Activated naive CD8-positive, alpha-beta T cell treated with anti-CD3 and anti-CD28 coated beads, Interleukin-2, amount 50 U/mL, for 24 hours (primary cell): ENCODE results near the gene ARHGAP31.
"Not testable (repeated sequence)": the region's sequence is repeated elsewhere in the genome, so short reads cannot be mapped to it uniquely, and the experiment has no call there.

ENCODE experiments used
- ATAC-seq: fragments of 150-1000 bp; cut with Tn5 transposase; one replicate; pipeline ENCODE4 v1.10.0; 2021
- DNase-seq: peaks from one replicate; pipeline ENCODE4 v3.0.0; 2021
- H3K27ac Mint-ChIP-seq: one replicate; pipeline ENCODE4 v1.8.0; 2021; ENCODE audit warnings: mild to moderate bottlenecking, mixed read lengths
- H3K27me3 Mint-ChIP-seq: one replicate; pipeline ENCODE4 v1.8.0; 2021; ENCODE audit warnings: mixed read lengths
- H3K36me3 Mint-ChIP-seq: one replicate; pipeline ENCODE4 v1.8.0; 2021; ENCODE audit warnings: low read depth, mixed read lengths
- H3K4me1 Mint-ChIP-seq: one replicate; pipeline ENCODE4 v1.8.0; 2021; ENCODE audit warnings: mixed read lengths
- H3K4me3 Mint-ChIP-seq: one replicate; pipeline ENCODE4 v1.8.0; 2021; ENCODE audit warnings: mild to moderate bottlenecking, moderate library complexity, mixed read lengths
- H3K9me3 Mint-ChIP-seq: one replicate; pipeline ENCODE4 v1.8.0; 2021; ENCODE audit warnings: mixed read lengths

ARHGAP31 gene

DNA sequence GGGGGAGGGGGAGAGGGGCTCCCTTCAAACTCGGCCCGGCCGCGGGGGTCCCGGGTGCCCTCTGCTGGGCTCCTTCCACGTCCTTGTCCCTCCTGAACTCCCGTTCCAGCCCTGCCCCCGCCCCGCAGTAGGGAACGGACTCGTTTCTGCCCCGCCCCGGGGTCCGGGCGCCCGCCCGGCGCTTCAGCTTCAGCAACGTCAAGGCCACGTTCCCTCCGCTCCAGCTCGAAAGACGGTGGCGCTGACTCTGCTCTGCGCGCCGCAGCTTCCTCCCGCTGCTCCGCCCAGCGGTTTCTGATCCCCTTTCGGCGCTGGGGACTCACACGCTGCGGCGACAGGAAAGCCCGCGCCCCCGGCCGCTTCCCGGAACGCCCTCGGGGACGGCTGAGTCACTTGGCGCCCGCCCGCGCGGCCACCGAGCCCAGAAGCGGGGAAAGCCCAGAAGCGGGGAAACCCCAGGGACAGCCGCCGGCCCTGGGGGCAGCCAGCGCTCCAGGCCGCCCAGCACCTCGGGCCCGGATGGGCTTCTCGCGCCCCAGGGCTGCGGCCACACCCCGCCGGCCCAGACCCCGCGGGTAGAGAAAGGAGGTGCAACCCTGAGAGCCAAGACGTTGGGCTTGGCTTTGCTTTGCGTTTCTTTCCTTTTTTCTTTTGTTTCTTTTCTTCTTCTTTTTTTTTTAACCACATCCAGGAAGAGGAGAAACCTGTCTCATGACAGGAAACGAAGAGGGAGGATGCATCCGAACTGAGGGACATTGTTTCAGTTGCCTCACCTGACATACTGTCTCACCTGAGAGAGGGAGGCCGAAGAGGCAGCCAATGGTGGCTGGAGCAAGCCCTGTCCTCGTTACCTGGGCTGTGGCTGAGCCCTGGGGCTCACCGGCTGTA is 28.9 kb downstream of the ARHGAP31 start:
- ATAC-seq (peak; percentile 95), DNase-seq (peak; percentile 95)
- H3K36me3 Mint-ChIP-seq: peaks cover 19% of the 10 kb centered on the region
- H3K9me3 Mint-ChIP-seq: no peaks in the 10 kb centered on the region
- H3K4me1 Mint-ChIP-seq: peaks cover 50% of the 10 kb centered on the region
- H3K27me3 Mint-ChIP-seq: no peaks in the 10 kb centered on the region
- peak overlapping the region; percentile 95 for H3K27ac Mint-ChIP-seq
- H3K4me3 Mint-ChIP-seq: peak overlapping the region; percentile 86

DNA sequence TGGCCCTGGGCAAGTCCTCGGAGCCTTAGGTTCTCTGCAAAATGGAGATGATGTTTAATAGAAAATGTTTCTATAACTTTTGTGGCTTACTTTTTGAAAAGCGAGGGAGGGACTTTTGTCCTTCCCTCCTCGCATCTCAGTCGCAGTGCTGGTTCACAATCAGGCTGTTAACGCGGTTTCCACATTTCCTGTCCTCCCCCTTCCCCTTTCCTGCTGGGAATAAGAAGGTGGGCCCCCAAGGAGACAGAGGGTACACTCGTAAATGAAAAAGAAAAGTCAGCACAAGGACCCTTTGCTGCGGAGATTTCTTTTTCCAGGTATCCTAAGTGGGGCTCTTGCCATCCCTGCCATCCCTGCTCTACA is 29.5 kb downstream of the ARHGAP31 start:
- Mint-ChIP-seq H3K4me1 (peaks cover 50% of the 10 kb centered on the region), H3K36me3 (peaks cover 19% of the 10 kb centered on the region), H3K9me3 (no peaks in the 10 kb centered on the region), H3K27me3 (no peaks in the 10 kb centered on the region), H3K4me3 (peak overlapping the region; percentile 86), H3K27ac (peak overlapping the region; percentile 95)
- DNase-seq (no peak), ATAC-seq (no peak)

DNA sequence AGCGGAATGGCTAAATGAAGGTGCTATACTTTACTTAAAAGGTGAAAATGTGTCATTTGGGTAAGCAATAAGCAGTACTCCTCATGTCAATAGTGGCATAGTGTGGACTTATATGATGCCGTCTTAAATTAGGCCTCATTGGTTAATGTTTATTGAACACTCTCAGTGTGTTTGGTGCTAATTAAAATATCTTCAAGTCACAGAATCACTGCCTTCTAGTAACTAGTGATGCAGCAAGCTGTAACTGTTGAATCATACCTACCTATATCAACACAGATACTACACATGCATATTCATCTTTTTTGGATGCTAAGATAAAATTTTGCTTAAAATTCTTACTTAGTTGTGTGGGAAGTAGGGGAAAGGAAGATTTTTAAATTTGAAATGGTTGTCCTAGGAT is 30.7 kb downstream of the ARHGAP31 start:
- no peaks in the 10 kb centered on the region for H3K9me3 Mint-ChIP-seq
- no peak overlapping the region for H3K27ac Mint-ChIP-seq
- peaks cover 20% of the 10 kb centered on the region for H3K36me3 Mint-ChIP-seq
- DNase-seq (no peak), ATAC-seq (no peak)
- no peak overlapping the region for H3K4me3 Mint-ChIP-seq
- H3K4me1 Mint-ChIP-seq: peaks cover 43% of the 10 kb centered on the region
- no peaks in the 10 kb centered on the region for H3K27me3 Mint-ChIP-seq

DNA sequence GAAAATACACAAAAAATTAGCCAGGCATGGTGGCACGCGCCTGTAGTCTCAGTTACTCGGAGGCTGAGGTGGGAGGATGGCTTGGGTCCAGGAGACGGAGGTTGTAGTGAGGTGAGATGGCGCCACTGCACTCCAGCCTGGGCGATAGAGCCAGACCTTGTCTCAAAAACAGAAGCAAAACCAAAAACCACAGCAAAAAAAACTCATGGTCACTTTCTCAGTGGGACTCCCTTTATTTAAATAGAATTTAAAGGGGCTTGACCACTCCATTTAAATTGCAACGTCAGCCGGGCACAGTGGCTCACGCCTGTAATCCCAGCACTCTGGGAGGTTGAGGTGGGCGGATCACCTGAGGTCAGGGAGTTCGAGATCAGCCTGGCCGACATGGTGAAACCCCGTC is 32.8 kb downstream of the ARHGAP31 start:
- DNase-seq (no peak), ATAC-seq (no peak)
- H3K9me3 Mint-ChIP-seq: no peaks in the 10 kb centered on the region
- peaks cover 11% of the 10 kb centered on the region for H3K36me3 Mint-ChIP-seq
- H3K4me3 Mint-ChIP-seq: no peak overlapping the region
- peaks cover 27% of the 10 kb centered on the region for H3K4me1 Mint-ChIP-seq
- no peaks in the 10 kb centered on the region for H3K27me3 Mint-ChIP-seq
- no peak overlapping the region for H3K27ac Mint-ChIP-seq

DNA sequence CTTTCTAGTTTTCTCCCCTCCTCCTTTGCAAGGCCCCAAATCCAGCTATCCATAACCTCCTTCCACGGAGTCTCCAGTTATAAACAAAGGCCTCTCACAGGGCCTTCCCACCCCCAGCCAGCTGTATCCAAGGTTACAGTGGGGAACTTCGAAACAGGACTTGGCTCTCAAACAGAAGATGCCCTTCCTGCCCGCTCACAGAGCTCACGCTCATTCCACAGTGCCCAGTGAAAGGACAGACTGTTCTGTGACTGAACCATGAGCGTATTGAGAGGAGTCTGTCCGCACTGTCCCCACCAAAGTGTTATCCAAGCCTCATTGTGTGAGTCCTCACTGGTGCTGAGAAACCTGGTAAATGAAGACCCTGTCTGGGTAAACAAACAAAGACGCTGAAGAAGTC is 35.4 kb downstream of the ARHGAP31 start:
- H3K4me1 Mint-ChIP-seq: peaks cover 11% of the 10 kb centered on the region
- ATAC-seq: no peak
- DNase-seq: no peak
- H3K4me3 Mint-ChIP-seq: no peak overlapping the region
- no peaks in the 10 kb centered on the region for H3K27me3 Mint-ChIP-seq
- H3K9me3 Mint-ChIP-seq: no peaks in the 10 kb centered on the region
- no peak overlapping the region for H3K27ac Mint-ChIP-seq
- H3K36me3 Mint-ChIP-seq: peaks cover 6% of the 10 kb centered on the region

DNA sequence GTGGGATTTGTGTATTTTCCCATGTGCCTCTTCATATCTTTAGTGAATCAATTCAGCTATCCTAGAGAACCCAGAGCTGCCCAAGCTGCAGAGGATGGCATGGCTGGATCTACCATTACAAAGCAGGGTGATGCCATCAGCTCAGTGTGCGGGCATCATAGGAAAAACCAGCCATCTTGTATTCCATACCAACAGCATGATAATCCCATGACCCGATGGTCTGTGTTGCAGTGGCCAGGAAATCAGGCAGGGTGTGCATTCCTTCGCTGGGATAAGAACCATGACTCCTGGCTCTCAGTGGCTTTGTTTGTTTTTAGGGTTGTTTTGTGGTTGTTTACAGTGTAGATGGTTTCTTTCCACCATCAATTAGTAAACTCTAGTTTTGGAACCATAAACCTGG is 36.0 kb downstream of the ARHGAP31 start:
- DNase-seq (no peak), ATAC-seq (peak; percentile 28)
- Mint-ChIP-seq H3K27ac (no peak overlapping the region), H3K27me3 (no peaks in the 10 kb centered on the region), H3K9me3 (no peaks in the 10 kb centered on the region), H3K4me1 (peaks cover 6% of the 10 kb centered on the region), H3K4me3 (no peak overlapping the region), H3K36me3 (peaks cover 8% of the 10 kb centered on the region)

DNA sequence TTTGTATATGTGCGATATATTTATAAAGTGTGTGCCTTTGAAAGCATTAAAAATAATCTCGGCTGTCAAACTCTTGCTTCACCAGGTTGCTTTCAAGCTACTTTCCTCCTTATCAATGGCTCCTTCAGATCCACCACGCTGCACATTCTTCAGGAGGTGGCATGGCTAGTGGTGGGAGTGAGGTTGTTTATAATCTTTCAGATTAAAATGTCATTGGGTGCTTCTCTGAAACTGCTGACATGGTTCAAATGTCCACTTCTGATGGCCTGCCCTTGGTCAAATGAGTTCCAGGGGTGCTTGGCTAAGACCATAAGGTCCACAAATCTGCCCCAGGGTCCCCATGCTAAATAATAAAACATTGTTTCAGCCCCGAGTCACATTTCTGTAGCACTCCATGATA is 36.7 kb downstream of the ARHGAP31 start:
- peaks cover 6% of the 10 kb centered on the region for H3K4me1 Mint-ChIP-seq
- DNase-seq (no peak), ATAC-seq (no peak)
- H3K9me3 Mint-ChIP-seq: no peaks in the 10 kb centered on the region
- no peak overlapping the region for H3K4me3 Mint-ChIP-seq
- H3K27me3 Mint-ChIP-seq: no peaks in the 10 kb centered on the region
- peaks cover 13% of the 10 kb centered on the region for H3K36me3 Mint-ChIP-seq
- no peak overlapping the region for H3K27ac Mint-ChIP-seq

DNA sequence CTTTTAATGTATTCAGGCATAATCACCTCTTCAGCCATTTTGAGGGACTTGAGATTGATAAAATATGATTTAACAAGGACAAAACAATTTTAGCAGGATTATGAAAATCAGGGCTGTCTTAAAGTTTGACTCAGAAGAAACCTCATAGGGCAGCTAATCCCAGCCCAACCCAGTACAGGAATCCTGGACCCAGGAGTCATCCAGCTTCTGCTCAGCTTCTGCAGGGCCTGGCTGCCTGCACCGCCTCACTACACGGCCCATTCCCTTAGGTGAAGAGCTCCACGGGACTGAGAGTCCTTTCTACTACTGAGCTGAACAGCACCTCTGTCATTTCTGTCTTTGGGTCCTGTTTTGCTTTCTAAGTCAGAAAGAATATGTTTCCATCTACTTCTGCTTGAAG is 37.5 kb downstream of the ARHGAP31 start:
- Mint-ChIP-seq H3K4me3 (no peak overlapping the region), H3K36me3 (peaks cover 15% of the 10 kb centered on the region), H3K4me1 (peaks cover 4% of the 10 kb centered on the region), H3K27me3 (no peaks in the 10 kb centered on the region), H3K9me3 (no peaks in the 10 kb centered on the region), H3K27ac (no peak overlapping the region)
- ATAC-seq (no peak), DNase-seq (no peak)

DNA sequence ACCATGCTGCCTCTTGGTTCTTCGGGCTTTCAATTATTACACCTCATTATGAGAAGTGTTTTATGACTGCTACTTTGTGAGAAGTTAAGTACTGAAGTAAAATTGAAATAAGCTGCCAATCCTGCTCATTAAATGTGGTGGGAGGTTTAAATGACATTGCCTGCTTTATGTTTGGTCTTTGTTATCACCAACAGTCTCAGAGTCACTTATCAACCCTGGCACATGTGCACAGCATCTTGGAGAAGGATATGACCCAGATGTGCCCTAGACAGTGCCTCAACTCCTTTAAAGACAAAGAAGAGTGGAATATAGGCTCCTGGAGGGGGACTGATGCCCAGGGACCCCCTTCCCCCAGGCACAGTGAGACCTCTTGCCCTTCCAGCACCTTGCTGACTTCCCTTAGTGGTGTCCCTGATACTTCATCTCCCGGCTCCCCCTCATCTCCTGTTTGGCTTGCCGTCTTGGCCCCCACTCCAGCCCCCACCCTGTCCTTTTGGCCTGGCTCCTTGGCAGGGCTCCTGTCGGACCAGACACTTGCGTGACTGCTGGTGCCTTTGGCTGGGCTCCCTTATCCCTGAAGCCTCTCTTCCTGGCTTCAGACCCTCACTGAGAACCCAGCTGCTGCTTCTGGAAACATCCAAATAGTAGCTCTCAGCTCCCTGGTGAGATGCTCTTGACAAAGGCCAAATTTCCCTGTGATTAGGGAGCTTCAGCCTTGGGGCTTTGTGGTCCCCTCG is 39.8 kb downstream of the ARHGAP31 start:
- Mint-ChIP-seq H3K4me3 (no peak overlapping the region), H3K27me3 (no peaks in the 10 kb centered on the region), H3K27ac (no peak overlapping the region), H3K4me1 (no peaks in the 10 kb centered on the region), H3K36me3 (peaks cover 21% of the 10 kb centered on the region), H3K9me3 (peaks cover 4% of the 10 kb centered on the region)
- no peak for DNase-seq
- ATAC-seq: no peak

DNA sequence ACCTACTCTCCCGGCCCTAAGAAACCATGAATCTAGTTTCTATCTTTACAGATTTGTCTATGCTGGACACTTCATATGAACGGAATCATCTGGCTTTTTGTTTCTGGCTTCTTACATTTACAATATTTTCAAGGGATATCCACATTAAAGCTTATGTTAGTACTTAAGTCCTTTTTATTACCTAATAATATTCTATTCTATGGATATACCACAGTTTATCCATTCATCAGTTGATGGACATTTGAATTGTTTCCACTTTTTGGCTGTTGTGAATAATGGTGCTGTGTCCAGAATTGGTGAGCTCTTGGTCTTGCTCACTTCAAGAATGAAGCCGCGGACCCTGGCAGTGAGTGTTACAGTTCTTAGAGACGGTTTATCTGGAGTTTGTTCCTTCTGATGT is 42.6 kb downstream of the ARHGAP31 start:
- DNase-seq (no peak), ATAC-seq (no peak)
- H3K27me3 Mint-ChIP-seq: no peaks in the 10 kb centered on the region
- peaks cover 21% of the 10 kb centered on the region for H3K36me3 Mint-ChIP-seq
- no peak overlapping the region for H3K4me3 Mint-ChIP-seq
- H3K4me1 Mint-ChIP-seq: no peaks in the 10 kb centered on the region
- no peak overlapping the region for H3K27ac Mint-ChIP-seq
- H3K9me3 Mint-ChIP-seq: peaks cover 4% of the 10 kb centered on the region

DNA sequence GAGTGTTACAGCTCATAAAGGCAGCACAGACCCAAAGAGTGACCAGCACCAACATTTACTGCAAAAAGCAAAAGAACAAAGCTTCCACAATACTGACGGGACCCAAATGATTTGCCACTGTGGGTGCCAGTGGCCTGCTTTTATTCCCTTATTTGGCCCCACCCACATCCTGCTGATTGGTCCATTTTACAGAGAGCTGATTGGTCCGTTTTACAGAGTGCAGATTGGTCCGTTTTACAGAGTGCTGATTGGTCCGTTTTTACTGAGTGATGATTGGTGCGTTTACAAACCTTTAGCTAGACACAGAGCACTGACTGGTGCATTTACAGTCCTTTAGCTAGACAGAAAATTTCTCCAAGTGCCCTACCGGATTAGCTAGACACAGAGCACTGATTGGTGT is 43.2 kb downstream of the ARHGAP31 start:
- H3K27me3 Mint-ChIP-seq, H3K4me1 Mint-ChIP-seq, DNase-seq, H3K9me3 Mint-ChIP-seq, ATAC-seq, H3K4me3 Mint-ChIP-seq, H3K27ac Mint-ChIP-seq: not testable (repeated sequence)
- peaks cover 22% of the 10 kb centered on the region for H3K36me3 Mint-ChIP-seq

DNA sequence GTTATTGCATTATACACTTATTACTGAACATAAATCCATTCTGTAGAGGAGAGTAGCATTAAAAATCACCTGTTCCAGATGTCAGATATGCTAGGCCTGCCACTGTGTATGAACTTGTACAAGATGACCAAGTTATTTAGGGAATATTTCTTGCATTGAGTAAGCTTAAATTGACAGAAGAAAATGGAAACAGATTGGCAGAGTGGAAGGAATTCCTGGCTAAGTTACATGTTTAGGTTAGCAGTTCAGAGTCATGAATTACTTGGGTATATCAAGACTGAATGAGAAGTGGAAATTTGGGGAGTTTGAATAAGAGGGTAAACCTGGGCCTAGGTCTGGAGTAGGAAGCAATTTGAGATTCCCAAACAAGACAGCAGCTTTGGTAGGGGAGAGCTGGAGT is 44.6 kb downstream of the ARHGAP31 start:
- Mint-ChIP-seq H3K27me3 (no peaks in the 10 kb centered on the region), H3K4me3 (no peak overlapping the region), H3K27ac (no peak overlapping the region), H3K9me3 (peaks cover 4% of the 10 kb centered on the region), H3K4me1 (peaks cover 1% of the 10 kb centered on the region), H3K36me3 (peaks cover 22% of the 10 kb centered on the region)
- no peak for DNase-seq
- ATAC-seq: no peak

DNA sequence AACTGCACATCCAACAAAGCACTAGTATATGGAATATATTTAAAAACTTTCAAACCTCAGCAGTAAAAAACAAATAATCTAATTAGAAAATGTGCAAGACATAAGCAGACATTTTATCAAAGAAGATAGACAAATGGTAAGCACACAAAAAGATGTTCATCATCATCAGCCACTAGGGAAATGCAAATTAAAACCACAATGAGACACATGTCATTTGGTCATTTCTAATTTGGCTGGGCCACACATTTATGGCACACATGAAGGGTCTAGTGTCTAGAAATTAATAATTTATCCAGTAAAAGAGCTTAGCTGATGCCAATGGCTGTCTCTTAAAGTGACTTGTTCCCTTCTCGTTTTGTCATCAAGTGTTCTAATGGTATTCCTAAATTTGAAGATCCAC is 45.8 kb downstream of the ARHGAP31 start:
- Mint-ChIP-seq H3K27ac (no peak overlapping the region), H3K4me1 (peaks cover 2% of the 10 kb centered on the region), H3K36me3 (peaks cover 22% of the 10 kb centered on the region), H3K9me3 (peaks cover 4% of the 10 kb centered on the region), H3K27me3 (no peaks in the 10 kb centered on the region), H3K4me3 (no peak overlapping the region)
- no peak for ATAC-seq
- no peak for DNase-seq

DNA sequence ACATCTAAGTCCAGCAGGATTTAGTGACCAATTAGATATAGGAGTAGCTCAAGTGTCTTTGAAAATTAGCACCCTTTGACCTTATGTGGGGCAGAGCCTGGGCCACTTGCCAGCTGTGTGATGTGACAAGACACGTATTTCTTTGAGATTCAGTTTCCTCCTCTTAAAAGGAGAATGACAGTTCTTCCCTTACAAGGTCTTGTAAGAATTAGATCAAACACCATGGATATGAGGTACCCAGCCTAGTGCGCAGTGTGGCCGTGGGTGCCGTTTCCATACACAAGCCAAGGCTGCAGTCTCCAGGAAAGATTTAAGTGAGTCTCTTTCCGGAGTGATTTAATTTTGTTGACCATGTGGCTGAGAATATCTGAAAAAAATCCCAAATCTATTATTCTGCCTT is 46.3 kb downstream of the ARHGAP31 start:
- Mint-ChIP-seq H3K27ac (no peak overlapping the region), H3K27me3 (no peaks in the 10 kb centered on the region), H3K9me3 (peaks cover 4% of the 10 kb centered on the region), H3K4me1 (peaks cover 2% of the 10 kb centered on the region), H3K36me3 (peaks cover 18% of the 10 kb centered on the region), H3K4me3 (no peak overlapping the region)
- no peak for ATAC-seq
- DNase-seq: no peak

DNA sequence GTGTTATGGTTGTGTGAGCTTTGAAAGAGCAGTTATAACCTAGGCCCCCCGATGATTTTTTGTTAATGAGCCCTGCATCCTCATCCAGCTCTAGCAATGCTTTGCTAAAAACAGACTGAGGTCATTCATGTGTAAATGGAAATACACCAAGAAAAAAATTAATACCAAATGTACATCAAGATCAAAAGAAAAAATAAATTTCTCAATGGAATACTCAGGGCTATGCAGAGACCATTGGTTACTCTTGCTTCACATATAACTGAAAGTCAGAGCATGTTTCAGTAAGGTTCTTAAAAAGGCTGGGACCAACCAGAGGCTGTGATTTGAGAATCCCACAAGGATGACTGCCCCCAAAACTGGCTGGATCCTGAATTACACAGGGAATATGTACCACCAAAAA is 48.0 kb downstream of the ARHGAP31 start:
- Mint-ChIP-seq H3K36me3 (peaks cover 8% of the 10 kb centered on the region), H3K4me3 (no peak overlapping the region), H3K27ac (no peak overlapping the region), H3K4me1 (peaks cover 2% of the 10 kb centered on the region), H3K9me3 (peaks cover 2% of the 10 kb centered on the region), H3K27me3 (no peaks in the 10 kb centered on the region)
- ATAC-seq: no peak
- DNase-seq: no peak
